GM12878 (cell line): ENCODE measurements around the gene POLR3E. TPM values are rescaled to one million over a fixed set of nuclear protein-coding genes. Genes with fewer than 3 reads are reported as not detected.

ENCODE experiments used
- ASH2L ChIP-seq: fragments of 300-600, 200-600 bp; sonication (generic); IDR thresholded peaks from 2 replicates; pipeline ENCODE4 v1.6.1; 2017; ENCODE audit warnings: low read depth, mild to moderate bottlenecking, borderline replicate concordance
- ESRRA ChIP-seq: IDR thresholded peaks from 2 replicates; pipeline ENCODE4 v1.6.1; 2012; ENCODE audit warnings: mild to moderate bottlenecking, low read length, improper control_type of control experiment
- IKZF1 ChIP-seq: fragments of 450-650 bp; conservative IDR thresholded peaks from 2 replicates; pipeline ENCODE4 v1.6.1; 2017; ENCODE audit warnings: antibody characterized with exemption, mild to moderate bottlenecking
- IKZF2 ChIP-seq, 2 experiments: fragments of 450-650 bp; IDR thresholded peaks; 2 replicates each; pipeline ENCODE4 v1.6.1; 2017; ENCODE audit warnings: mild to moderate bottlenecking in 2 of 2, moderate library complexity in 2 of 2
- IRF5 ChIP-seq: fragments of 450-650 bp; IDR thresholded peaks from 2 replicates; pipeline ENCODE4 v1.6.1; 2017; ENCODE audit warnings: borderline replicate concordance
- JUNB ChIP-seq: IDR thresholded peaks from 2 replicates; pipeline ENCODE4 v1.6.1; 2016; ENCODE audit warnings: antibody characterized with exemption, mild to moderate bottlenecking
- KAT2A ChIP-seq: conservative IDR thresholded peaks from 2 replicates; pipeline ENCODE4 v1.6.1; 2011; ENCODE audit warnings: low read depth, low read length; ENCODE audit not compliant: control insufficient read depth
- MYB ChIP-seq: fragments of 150-350 bp; IDR thresholded peaks from 2 replicates; pipeline ENCODE4 v1.6.1; 2014; ENCODE audit warnings: mild to moderate bottlenecking, low read depth, low read length, borderline replicate concordance
- NBN ChIP-seq: fragments of 450-650 bp; IDR thresholded peaks from 2 replicates; pipeline ENCODE4 v1.6.1; 2016
- PAX8 ChIP-seq: fragments of 450-650 bp; IDR thresholded peaks from 2 replicates; pipeline ENCODE4 v1.6.1; 2017; ENCODE audit warnings: mild to moderate bottlenecking, moderate library complexity
- PBX3 ChIP-seq: IDR thresholded peaks from 2 replicates; pipeline ENCODE4 v1.6.1; 2011; ENCODE audit warnings: mild to moderate bottlenecking, low read depth, low read length, moderate library complexity; ENCODE audit not compliant: insufficient replicate concordance
- RB1 ChIP-seq: fragments of 450-650 bp; formaldehyde crosslinking; IDR thresholded peaks from 2 replicates; pipeline ENCODE4 v1.6.1; 2017; ENCODE audit warnings: mild to moderate bottlenecking, borderline replicate concordance
- RELA ChIP-seq: fragments of 450-650 bp; IDR thresholded peaks from 2 replicates; pipeline ENCODE4 v1.8.0; 2014; ENCODE audit warnings: borderline replicate concordance; ENCODE audit not compliant: partially characterized antibody
- SIN3A ChIP-seq: IDR thresholded peaks from 2 replicates; pipeline ENCODE4 v1.6.1; 2012; ENCODE audit warnings: low read depth, low read length, improper control_type of control experiment
- SMAD1 ChIP-seq: fragments of 450-650 bp; IDR thresholded peaks from 2 replicates; pipeline ENCODE4 v1.6.1; 2018; ENCODE audit warnings: mild to moderate bottlenecking, low read depth; ENCODE audit not compliant: partially characterized antibody
- SP1 ChIP-seq: IDR thresholded peaks from one replicate; pipeline ENCODE4 v1.6.1; 2011; ENCODE audit warnings: low read depth, low read length
- TBL1XR1 ChIP-seq: IDR thresholded peaks from 2 replicates; pipeline ENCODE4 v1.6.1; 2012; ENCODE audit warnings: low read depth, low read length, improper control_type of control experiment
- polyA plus RNA-seq, 11 experiments: library from polyadenylated mRNA; depleted of rRNA in 4 of 11; unstranded in 6 of 11; stranded (reverse) in 5 of 11; fragments of >200 nt; fragmentation: Nextera tagmentation in 4 of 11; fragmentation: Illumina TruSeq in 1 of 11; extraction: Ambion mirVana in 4 of 11; extraction: Trizol in 1 of 11; gene quantifications; 1 replicate in 1 of 11; 2 replicates in 10 of 11; pipeline versions ENCODE4 v1.2.1 to v1.2.3, GENCODE V29; 2011 to 2016; ENCODE audit warnings: inconsistent platforms in 2 of 11, missing spikeins in 2 of 11, low read depth in 1 of 11
- total RNA-seq, 4 experiments: library from RNA; depleted of rRNA in 3 of 4; stranded (reverse); fragments of >200 nt in 3 of 4; fragmentation: Illumina TruSeq in 1 of 4; extraction: Trizol in 1 of 4; gene quantifications; 2 replicates each; pipeline versions ENCODE4 v1.2.1 to v1.2.3, GENCODE V29; 2013 to 2021
- TF ChIP-seq, protein P1 (sequence below): IDR thresholded peaks from 2 replicates; pipeline ENCODE4 v1.6.1; 2012; ENCODE audit warnings: low read depth, low read length, improper control_type of control experiment
- TF ChIP-seq, protein P2 (sequence below): fragments of 450-650 bp; IDR thresholded peaks from 2 replicates; pipeline ENCODE4 v1.6.1; 2017; ENCODE audit warnings: mild to moderate bottlenecking
- TF ChIP-seq, protein P3 (sequence below): fragments of 150-350 bp; IDR thresholded peaks from 2 replicates; pipeline ENCODE4 v1.6.1; 2016; ENCODE audit warnings: low read depth, low read length
- TF ChIP-seq, protein P4 (sequence below): IDR thresholded peaks from 2 replicates; pipeline ENCODE4 v1.6.1; 2011; ENCODE audit warnings: low read depth, mild to moderate bottlenecking, low read length, moderate library complexity, borderline replicate concordance; ENCODE audit errors: extremely low read depth

POLR3E gene
- total and polyA plus RNA-seq, 10 of the 15 experiments (the other 5 are each of a cell fraction or from before 2014, with no cell fraction given): 11.1 to 79.5 (median 39.7) TPM

- TF ChIP-seq MYB (no peak), ESRRA (no peak), IKZF1 (peak; percentile 66), JUNB (no peak), SIN3A (peak; percentile 71; the same call in 1 of the 2 replicates), SMAD1 (no peak), KAT2A (no peak), NBN (no peak), IRF5 (no peak), RB1 (no peak), RELA (no peak), IKZF2 (IDR thresholded peaks at IDR 0.05) (no peak), PAX8 (no peak), ASH2L (no peak), TBL1XR1 (0 out of 2 replicates have a peak, but pooled peaks have one; percentile 42), PBX3 (peak; percentile 99), SP1 (peak; percentile 98)
- TF ChIP-seq, protein P1, sequence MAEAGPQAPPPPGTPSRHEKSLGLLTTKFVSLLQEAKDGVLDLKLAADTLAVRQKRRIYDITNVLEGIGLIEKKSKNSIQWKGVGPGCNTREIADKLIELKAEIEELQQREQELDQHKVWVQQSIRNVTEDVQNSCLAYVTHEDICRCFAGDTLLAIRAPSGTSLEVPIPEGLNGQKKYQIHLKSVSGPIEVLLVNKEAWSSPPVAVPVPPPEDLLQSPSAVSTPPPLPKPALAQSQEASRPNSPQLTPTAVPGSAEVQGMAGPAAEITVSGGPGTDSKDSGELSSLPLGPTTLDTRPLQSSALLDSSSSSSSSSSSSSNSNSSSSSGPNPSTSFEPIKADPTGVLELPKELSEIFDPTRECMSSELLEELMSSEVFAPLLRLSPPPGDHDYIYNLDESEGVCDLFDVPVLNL: peak; percentile 71; the same call in 1 of the 2 replicates
- TF ChIP-seq, protein P2, sequence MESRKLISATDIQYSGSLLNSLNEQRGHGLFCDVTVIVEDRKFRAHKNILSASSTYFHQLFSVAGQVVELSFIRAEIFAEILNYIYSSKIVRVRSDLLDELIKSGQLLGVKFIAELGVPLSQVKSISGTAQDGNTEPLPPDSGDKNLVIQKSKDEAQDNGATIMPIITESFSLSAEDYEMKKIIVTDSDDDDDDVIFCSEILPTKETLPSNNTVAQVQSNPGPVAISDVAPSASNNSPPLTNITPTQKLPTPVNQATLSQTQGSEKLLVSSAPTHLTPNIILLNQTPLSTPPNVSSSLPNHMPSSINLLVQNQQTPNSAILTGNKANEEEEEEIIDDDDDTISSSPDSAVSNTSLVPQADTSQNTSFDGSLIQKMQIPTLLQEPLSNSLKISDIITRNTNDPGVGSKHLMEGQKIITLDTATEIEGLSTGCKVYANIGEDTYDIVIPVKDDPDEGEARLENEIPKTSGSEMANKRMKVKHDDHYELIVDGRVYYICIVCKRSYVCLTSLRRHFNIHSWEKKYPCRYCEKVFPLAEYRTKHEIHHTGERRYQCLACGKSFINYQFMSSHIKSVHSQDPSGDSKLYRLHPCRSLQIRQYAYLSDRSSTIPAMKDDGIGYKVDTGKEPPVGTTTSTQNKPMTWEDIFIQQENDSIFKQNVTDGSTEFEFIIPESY: no peak
- TF ChIP-seq, protein P3, sequence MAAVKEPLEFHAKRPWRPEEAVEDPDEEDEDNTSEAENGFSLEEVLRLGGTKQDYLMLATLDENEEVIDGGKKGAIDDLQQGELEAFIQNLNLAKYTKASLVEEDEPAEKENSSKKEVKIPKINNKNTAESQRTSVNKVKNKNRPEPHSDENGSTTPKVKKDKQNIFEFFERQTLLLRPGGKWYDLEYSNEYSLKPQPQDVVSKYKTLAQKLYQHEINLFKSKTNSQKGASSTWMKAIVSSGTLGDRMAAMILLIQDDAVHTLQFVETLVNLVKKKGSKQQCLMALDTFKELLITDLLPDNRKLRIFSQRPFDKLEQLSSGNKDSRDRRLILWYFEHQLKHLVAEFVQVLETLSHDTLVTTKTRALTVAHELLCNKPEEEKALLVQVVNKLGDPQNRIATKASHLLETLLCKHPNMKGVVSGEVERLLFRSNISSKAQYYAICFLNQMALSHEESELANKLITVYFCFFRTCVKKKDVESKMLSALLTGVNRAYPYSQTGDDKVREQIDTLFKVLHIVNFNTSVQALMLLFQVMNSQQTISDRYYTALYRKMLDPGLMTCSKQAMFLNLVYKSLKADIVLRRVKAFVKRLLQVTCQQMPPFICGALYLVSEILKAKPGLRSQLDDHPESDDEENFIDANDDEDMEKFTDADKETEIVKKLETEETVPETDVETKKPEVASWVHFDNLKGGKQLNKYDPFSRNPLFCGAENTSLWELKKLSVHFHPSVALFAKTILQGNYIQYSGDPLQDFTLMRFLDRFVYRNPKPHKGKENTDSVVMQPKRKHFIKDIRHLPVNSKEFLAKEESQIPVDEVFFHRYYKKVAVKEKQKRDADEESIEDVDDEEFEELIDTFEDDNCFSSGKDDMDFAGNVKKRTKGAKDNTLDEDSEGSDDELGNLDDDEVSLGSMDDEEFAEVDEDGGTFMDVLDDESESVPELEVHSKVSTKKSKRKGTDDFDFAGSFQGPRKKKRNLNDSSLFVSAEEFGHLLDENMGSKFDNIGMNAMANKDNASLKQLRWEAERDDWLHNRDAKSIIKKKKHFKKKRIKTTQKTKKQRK: peak; percentile 84
- TF ChIP-seq, protein P4, sequence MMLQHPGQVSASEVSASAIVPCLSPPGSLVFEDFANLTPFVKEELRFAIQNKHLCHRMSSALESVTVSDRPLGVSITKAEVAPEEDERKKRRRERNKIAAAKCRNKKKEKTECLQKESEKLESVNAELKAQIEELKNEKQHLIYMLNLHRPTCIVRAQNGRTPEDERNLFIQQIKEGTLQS: no peak
These were observed 77.3 kb downstream of the POLR3E start, which contains the start of gene CDR2 (continued) for GRCh38 chr16:22374311-22375116.
